GM21717 (cell line): Measurements from ENCODE around the gene WDR7.
A peak's percentile ranks its signal among the peaks of the same experiment; 100 is the strongest.

Source experiments
- ATAC-seq: cut with Tn5 transposase; IDR thresholded peaks from one replicate; pipeline ENCODE4 v1.9.1; 2021; ENCODE audit warnings: mild to moderate bottlenecking, moderate library complexity; ENCODE audit not compliant: unreplicated experiment

The WDR7 gene

GRCh38 chr18:57023275-57023882, 372.2 kb downstream of the WDR7 start:
- ATAC-seq, result peak; percentile 65

GRCh38 chr18:57025540-57025939, 374.4 kb downstream of the WDR7 start:
- ATAC-seq, result no peak

- no peak for ATAC-seq
Measured at GRCh38 chr18:57026316-57026715, 375.2 kb downstream of the WDR7 start.

- ATAC-seq, result no peak
Measured at GRCh38 chr18:57027190-57027708, 376.1 kb downstream of the WDR7 start.

- ATAC-seq, result no peak
Measured at GRCh38 chr18:57029761-57030160, 378.6 kb downstream of the WDR7 start.

GRCh38 chr18:57030417-57030816, 379.3 kb downstream of the WDR7 start:
- ATAC-seq, result no peak

- ATAC-seq, result no peak
Measured at GRCh38 chr18:57035590-57035989, 384.4 kb downstream of the WDR7 start.

GRCh38 chr18:57038395-57038794, 387.2 kb downstream of the WDR7 start:
- ATAC-seq, result no peak

- no peak for ATAC-seq
Measured at GRCh38 chr18:57040175-57040574, 389.0 kb downstream of the WDR7 start.

- no peak for ATAC-seq
Measured at GRCh38 chr18:57043241-57043640, 392.1 kb downstream of the WDR7 start.

GRCh38 chr18:57048351-57048750, 397.2 kb downstream of the WDR7 start:
- ATAC-seq, result no peak

- no peak for ATAC-seq
Measured at GRCh38 chr18:57048859-57049258, 397.7 kb downstream of the WDR7 start.

GRCh38 chr18:57050310-57050949, 399.3 kb downstream of the WDR7 start:
- ATAC-seq, result no peak

GRCh38 chr18:57051021-57051656, 400.0 kb downstream of the WDR7 start:
- ATAC-seq, result no peak

GRCh38 chr18:57051657-57052044, 400.5 kb downstream of the WDR7 start:
- ATAC-seq, result peak; percentile 55

GRCh38 chr18:57052173-57052572, 401.0 kb downstream of the WDR7 start:
- ATAC-seq, result peak; percentile 29

- ATAC-seq, result no peak
Measured at GRCh38 chr18:57052759-57053158, 401.6 kb downstream of the WDR7 start.

- ATAC-seq, result no peak
Measured at GRCh38 chr18:57054891-57055290, 403.7 kb downstream of the WDR7 start.

GRCh38 chr18:57057890-57058289, 406.7 kb downstream of the WDR7 start:
- ATAC-seq, result peak; percentile 77

- no peak for ATAC-seq
Measured at GRCh38 chr18:57058734-57059133, 407.6 kb downstream of the WDR7 start.

GRCh38 chr18:57059366-57059765, 408.2 kb downstream of the WDR7 start:
- no peak for ATAC-seq

- ATAC-seq, result no peak
Measured at GRCh38 chr18:57060814-57061213, 409.7 kb downstream of the WDR7 start.
